ENCODE measurements around the gene FCN1. TPM values are rescaled to one million over a fixed set of nuclear protein-coding genes. Genes with fewer than 3 reads are reported as not detected.

The FCN1 gene
- total RNA-seq, 4 donors from 2014 or later = 0.41 to 13.8 TPM; not detected in 2

DNA sequence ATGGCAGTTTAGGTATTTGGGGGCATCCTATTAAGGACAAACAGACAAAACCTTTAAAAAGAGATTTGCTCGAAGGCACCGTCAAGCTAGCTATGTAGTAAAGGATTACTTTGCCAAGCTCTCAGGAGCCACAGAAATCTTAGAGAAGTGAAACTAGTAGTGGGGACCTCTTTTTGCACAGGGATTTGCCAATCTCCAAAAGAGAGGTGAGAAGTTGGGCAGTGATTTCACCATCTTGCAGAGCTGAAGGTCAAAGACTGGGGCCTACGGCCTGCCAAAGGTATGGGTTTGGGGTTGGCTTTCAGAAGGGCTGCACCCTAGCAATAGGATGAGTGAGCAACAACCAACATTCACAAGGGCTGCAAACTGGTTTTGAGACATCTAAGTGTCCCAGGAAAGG lies 1.6 kb upstream of the FCN1 start:
- Histone ChIP-seq H3K36me3 (no peaks in the 10 kb centered on the region), H3K27ac (no peak overlapping the region), H3K4me1 (no peaks in the 10 kb centered on the region), H3K4me3 (no peak overlapping the region), H3K9me3 (no peaks in the 10 kb centered on the region), H3K27me3 (peaks cover 9% of the 10 kb centered on the region)
- TF ChIP-seq, protein P1, sequence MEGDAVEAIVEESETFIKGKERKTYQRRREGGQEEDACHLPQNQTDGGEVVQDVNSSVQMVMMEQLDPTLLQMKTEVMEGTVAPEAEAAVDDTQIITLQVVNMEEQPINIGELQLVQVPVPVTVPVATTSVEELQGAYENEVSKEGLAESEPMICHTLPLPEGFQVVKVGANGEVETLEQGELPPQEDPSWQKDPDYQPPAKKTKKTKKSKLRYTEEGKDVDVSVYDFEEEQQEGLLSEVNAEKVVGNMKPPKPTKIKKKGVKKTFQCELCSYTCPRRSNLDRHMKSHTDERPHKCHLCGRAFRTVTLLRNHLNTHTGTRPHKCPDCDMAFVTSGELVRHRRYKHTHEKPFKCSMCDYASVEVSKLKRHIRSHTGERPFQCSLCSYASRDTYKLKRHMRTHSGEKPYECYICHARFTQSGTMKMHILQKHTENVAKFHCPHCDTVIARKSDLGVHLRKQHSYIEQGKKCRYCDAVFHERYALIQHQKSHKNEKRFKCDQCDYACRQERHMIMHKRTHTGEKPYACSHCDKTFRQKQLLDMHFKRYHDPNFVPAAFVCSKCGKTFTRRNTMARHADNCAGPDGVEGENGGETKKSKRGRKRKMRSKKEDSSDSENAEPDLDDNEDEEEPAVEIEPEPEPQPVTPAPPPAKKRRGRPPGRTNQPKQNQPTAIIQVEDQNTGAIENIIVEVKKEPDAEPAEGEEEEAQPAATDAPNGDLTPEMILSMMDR (IDR thresholded peaks at IDR 0.05) = no peak
- TF ChIP-seq POLR2A (IDR thresholded peaks at IDR 0.05) = no peak
- TF ChIP-seq POLR2AphosphoS5 (IDR thresholded peaks at IDR 0.05) = no peak
- TF ChIP-seq EP300 (IDR thresholded peaks at IDR 0.05; ENCODE audit: low read depth) = no peak
- DNase-seq = no peak
- intact Hi-C loops (cut with DNase I; ENCODE audit: low total_unique reads) = no loop called here
- in situ Hi-C loops (cut with MboI; ENCODE audit: low pct_ligation_motif_present in 1 of 4, low pct_unique_long_range_greater_than_20kb in 1 of 4, low sequenced_read_pairs in 3 of 4) = no loop called here
- 91 to 93% methylated on average over 2 to 3 of the region's 3 CpGs for WGBS, 2 donors (ENCODE audit: low coverage in 1 of 2)

GRCh38 chr9:134918646-134919045 lies 934 bp upstream of the FCN1 start:
- Histone ChIP-seq H3K9me3 (no peaks in the 10 kb centered on the region), H3K27me3 (peaks cover 9% of the 10 kb centered on the region), H3K4me1 (no peaks in the 10 kb centered on the region), H3K4me3 (no peak overlapping the region), H3K27ac (no peak overlapping the region), H3K36me3 (no peaks in the 10 kb centered on the region)
- TF ChIP-seq EP300 (IDR thresholded peaks at IDR 0.05; ENCODE audit: low read depth) (no peak), POLR2AphosphoS5 (IDR thresholded peaks at IDR 0.05) (no peak)
- TF ChIP-seq, protein P1 (IDR thresholded peaks at IDR 0.05) = no peak
- intact Hi-C loops (cut with DNase I; ENCODE audit: low total_unique reads) = no loop called here
- 83 to 87% methylated on average over 1 to 10 of the region's 10 CpGs for WGBS, 2 donors (ENCODE audit: low coverage in 1 of 2)
- DNase-seq = no peak
- in situ Hi-C loops (cut with MboI; ENCODE audit: low pct_ligation_motif_present in 1 of 4, low pct_unique_long_range_greater_than_20kb in 1 of 4, low sequenced_read_pairs in 3 of 4) = no loop called here

DNA sequence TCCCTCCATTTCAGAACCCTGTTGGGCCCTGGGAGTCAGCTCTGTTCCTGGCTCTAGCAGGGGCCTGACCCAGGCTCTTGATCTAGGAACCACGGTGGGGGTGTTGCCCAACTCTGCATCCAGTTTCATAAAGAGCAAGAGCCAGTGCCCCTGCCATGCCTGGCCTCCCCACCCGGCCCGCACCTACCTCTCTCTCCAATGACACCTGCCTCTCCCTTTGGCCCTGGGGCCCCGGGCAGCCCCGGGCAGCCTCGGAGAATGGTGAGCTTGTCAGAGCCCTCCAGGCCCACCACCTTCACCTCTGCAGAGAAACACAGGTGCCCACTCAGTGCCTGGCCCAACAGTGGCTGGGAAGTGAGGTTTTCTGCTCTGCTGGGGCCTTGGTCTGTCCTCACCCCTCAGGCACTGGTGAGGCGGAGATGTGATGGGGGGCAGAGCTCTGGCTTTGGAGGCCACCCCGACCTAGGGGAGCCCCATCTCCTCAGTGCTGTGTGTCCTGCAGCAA lies 1.5 kb downstream of the FCN1 start:
- Histone ChIP-seq H3K9me3 (no peaks in the 10 kb centered on the region), H3K36me3 (no peaks in the 10 kb centered on the region), H3K27me3 (peaks cover 9% of the 10 kb centered on the region), H3K4me1 (no peaks in the 10 kb centered on the region), H3K4me3 (no peak overlapping the region), H3K27ac (no peak overlapping the region)
- TF ChIP-seq, protein P1 (IDR thresholded peaks at IDR 0.05) = no peak
- TF ChIP-seq POLR2AphosphoS5 (IDR thresholded peaks at IDR 0.05) = no peak
- TF ChIP-seq EP300 (IDR thresholded peaks at IDR 0.05; ENCODE audit: low read depth) = no peak
- intact Hi-C loops (cut with DNase I; ENCODE audit: low total_unique reads) = no loop called here
- no peak for DNase-seq
- in situ Hi-C loops (cut with MboI; ENCODE audit: low pct_ligation_motif_present in 1 of 4, low pct_unique_long_range_greater_than_20kb in 1 of 4, low sequenced_read_pairs in 3 of 4) = no loop called here
- WGBS, 2 donors (ENCODE audit: low coverage in 1 of 2) = 70% methylated on average over 5 of the region's 8 CpGs; no CpG with 5 or more reads in 1 of the 2 donors

DNA sequence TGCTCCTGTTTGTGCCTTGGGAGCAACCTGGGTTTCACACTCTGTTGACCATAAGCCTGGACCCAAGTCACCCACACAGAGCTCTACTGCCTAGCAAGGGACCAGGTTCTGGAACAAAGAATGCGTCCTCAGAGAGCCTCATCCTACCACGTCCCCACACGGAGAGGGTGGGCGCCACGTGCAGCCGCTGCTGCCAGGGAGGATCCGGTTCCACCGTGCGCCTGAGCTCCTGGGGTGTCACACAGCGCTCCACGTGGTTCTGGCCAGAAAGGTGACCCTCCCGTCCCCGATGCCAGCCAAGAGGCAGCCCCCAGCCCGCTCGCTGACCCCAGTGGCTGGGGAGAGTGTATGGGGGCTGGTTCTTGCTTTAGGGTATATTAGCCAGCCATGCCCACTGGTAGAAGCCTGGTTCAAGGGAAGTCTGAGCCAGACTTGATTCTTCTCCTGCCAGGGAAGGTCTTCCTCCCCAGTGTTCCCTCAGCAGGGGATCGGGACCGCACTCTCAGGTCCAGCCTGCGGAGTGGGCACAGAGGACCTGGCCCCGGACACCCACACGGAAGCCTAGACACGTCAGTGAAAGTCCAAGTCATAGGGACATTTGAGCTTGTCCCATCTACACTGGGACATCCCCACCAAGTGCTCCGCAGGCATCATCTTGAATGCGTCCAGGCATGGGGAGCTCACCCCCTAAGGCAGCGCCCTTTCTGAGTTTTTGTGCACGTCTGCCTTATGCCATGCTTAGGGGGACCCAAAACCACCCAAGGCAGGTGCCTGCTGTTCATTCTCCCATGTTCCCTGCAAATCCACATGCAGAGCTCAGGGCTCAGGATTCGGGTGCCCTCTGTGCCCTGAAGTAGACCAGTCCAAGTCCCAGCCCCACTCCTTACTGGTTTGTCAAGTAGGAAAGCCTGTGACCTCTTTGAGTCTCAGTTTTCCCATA lies 2.4 kb downstream of the FCN1 start:
- intact Hi-C loops (cut with DNase I; ENCODE audit: low total_unique reads) = no loop called here
- WGBS, 2 donors (ENCODE audit: low coverage in 1 of 2) = 80% methylated on average over 26 of the region's 26 CpGs; no CpG with 5 or more reads in 1 of the 2 donors

More for the DNA sequence above, 2.4 kb downstream of the FCN1 start:
- Histone ChIP-seq H3K9me3 (no peaks in the 10 kb centered on the region), H3K27ac (no peak overlapping the region), H3K4me1 (no peaks in the 10 kb centered on the region), H3K36me3 (no peaks in the 10 kb centered on the region), H3K4me3 (no peak overlapping the region), H3K27me3 (peaks cover 9% of the 10 kb centered on the region)
- no peak for DNase-seq
- in situ Hi-C loops (cut with MboI; ENCODE audit: low pct_ligation_motif_present in 1 of 4, low pct_unique_long_range_greater_than_20kb in 1 of 4, low sequenced_read_pairs in 3 of 4) = no loop called here
- TF ChIP-seq POLR2AphosphoS5 (IDR thresholded peaks at IDR 0.05) (no peak), POLR2A (IDR thresholded peaks at IDR 0.05) (no peak), EP300 (IDR thresholded peaks at IDR 0.05; ENCODE audit: low read depth) (no peak)
- TF ChIP-seq, protein P1 (IDR thresholded peaks at IDR 0.05) = no peak
